Left lung (tissue), 10 donors: ENCODE data around the gene RAI1. TPM values are rescaled to one million over a fixed set of nuclear protein-coding genes. Genes with fewer than 3 reads are reported as not detected.
A peak's percentile ranks its signal among the peaks of the same experiment; 100 is the strongest.
"Not testable (repeated sequence)": the region's sequence is repeated elsewhere in the genome, so short reads cannot be mapped to it uniquely, and the experiment has no call there.

Source experiments
- ATAC-seq: fragments of 200-7000 bp; cut with Tn5 transposase; one replicate; pipeline ENCODE4 v1.9.1; 2020; ENCODE audit warnings: moderate library complexity
- DNase-seq, 4 donors: peaks; one replicate each; pipeline ENCODE4 v3.0.0-alpha.2; 2013 to 2020
- H3K27ac ChIP-seq, 2 donors: fragments of 200-600 bp; sonication (generic) in 1 of 2; one replicate each; pipeline versions ENCODE4 v1.5.0 to v1.8.0; 2020 to 2021
- H3K27me3 ChIP-seq, 2 donors: fragments of 200-600 bp; sonication (generic) in 1 of 2; one replicate each; pipeline versions ENCODE4 v1.5.0 to v1.8.0; 2020 to 2021
- H3K36me3 ChIP-seq, 2 donors: fragments of 200-600 bp; sonication (generic) in 1 of 2; one replicate each; pipeline versions ENCODE4 v1.5.0 to v1.8.0; 2020 to 2021
- H3K4me1 ChIP-seq, 2 donors: fragments of 200-600 bp; one replicate each; pipeline ENCODE4 v1.8.0; 2021
- H3K4me3 ChIP-seq, 2 donors: fragments of 200-600 bp; sonication (generic) in 1 of 2; one replicate each; pipeline versions ENCODE4 v1.5.0 to v1.8.0; 2020 to 2021; ENCODE audit warnings: mild to moderate bottlenecking in 1 of 2
- H3K9me3 ChIP-seq, 2 donors: fragments of 200-600 bp; sonication (generic) in 1 of 2; one replicate each; pipeline versions ENCODE4 v1.5.0 to v1.8.0; 2020 to 2021
- CTCF ChIP-seq, 2 donors: fragments of 200-600 bp; sonication (generic) in 1 of 2; IDR thresholded peaks; one replicate each; pipeline versions ENCODE4 v1.5.0 to v1.8.0; 2021; ENCODE audit warnings: antibody characterized with exemption in 2 of 2
- intact Hi-C, 2 donors: fragments of 100-400 bp; cut with DNase I; formaldehyde crosslinking; loops; one replicate each; pipeline versions ENCODE4 v1.11.2 to v1.14.2; 2022
- polyA plus RNA-seq, 6 donors: library from polyadenylated mRNA; unstranded; fragments of 120-200 nt; gene quantifications; one replicate each; pipeline ENCODE4 v1.2.1, GENCODE V29; 2013; ENCODE audit not compliant: insufficient read length in 6 of 6
- total RNA-seq, 2 donors: library from RNA; stranded (reverse); fragmentation: NEBNext Ultra II Directional; extraction: Animal tissue kit (Norgen Biotek cat#: 25700); gene quantifications; one replicate each; pipeline ENCODE4 v1.2.1, GENCODE V29; 2021
- donor health status: DM: no; HTN: yes; CAD: no.
- donor health status: DM: no; HTN: no; CAD: no.

Gene RAI1
- total and polyA plus RNA-seq, 8 donors: 28.8 to 43.8 (median 34.7) TPM

- H3K36me3 ChIP-seq: no peaks in the 10 kb centered on the region
- H3K9me3 ChIP-seq: peaks cover 0 to 3% of the 10 kb centered on the region in 2 donors
- DNase-seq (peak in 2 of 4 donors; percentile 62 to 68), ATAC-seq (no peak)
- TF ChIP-seq CTCF (IDR thresholded peaks at IDR 0.05): no peak
- peaks cover 0 to 25% of the 10 kb centered on the region in 2 donors for H3K4me1 ChIP-seq
- H3K27me3 ChIP-seq: no peaks in the 10 kb centered on the region
- H3K27ac ChIP-seq: peak overlapping the region in 1 of 2 donors; percentile 70
- H3K4me3 ChIP-seq: no peak overlapping the region
- intact Hi-C loops: no loop called here
Observed at GRCh38 chr17:17636272-17636885, 44.9 kb upstream of the RAI1 start.

DNA sequence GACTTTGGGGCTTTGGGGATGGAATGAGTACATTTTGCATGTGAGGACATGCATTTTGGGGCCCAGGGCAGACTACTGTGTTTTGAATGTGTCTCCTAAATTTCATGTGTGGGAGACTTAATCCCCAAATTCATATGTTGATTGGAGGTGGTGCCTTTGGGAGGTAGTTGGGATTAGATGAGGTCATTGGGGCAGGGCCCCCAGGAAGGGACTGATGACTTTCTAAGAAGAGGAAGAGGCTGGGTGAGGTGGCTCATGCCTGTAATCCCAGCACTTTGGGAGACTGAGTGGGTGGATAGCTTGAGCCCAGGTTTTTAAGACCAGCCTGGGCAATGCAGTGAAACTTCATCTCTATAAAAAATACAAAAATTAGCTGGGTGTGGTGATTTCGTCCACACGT lies 42.8 kb upstream of the RAI1 start:
- Histone ChIP-seq H3K4me3 (no peak overlapping the region), H3K36me3 (no peaks in the 10 kb centered on the region), H3K27me3 (no peaks in the 10 kb centered on the region), H3K9me3 (no peaks in the 10 kb centered on the region), H3K4me1 (peaks cover 0 to 29% of the 10 kb centered on the region in 2 donors), H3K27ac (no peak overlapping the region)
- no peak for TF ChIP-seq CTCF (IDR thresholded peaks at IDR 0.05)
- ATAC-seq (no peak), DNase-seq (no peak)
- intact Hi-C loops: no loop called here

GRCh38 chr17:17639661-17640270 lies 41.5 kb upstream of the RAI1 start:
- intact Hi-C loops: loop anchor here (2.0 to 5.0 kb wide), 2 partner anchors 282 to 283 kb away; no protein-coding TSS in a partner anchor
- peak overlapping the region in 1 of 2 donors; percentile 51 for H3K27ac ChIP-seq
- peak in 2 of 4 donors; percentile 65 to 72 for DNase-seq

GRCh38 chr17:17641621-17642409 lies 39.4 kb upstream of the RAI1 start:
- intact Hi-C loops: loop anchor here (2.0 to 5.0 kb wide), 2 partner anchors 285 kb away; no protein-coding TSS in a partner anchor
- peak; percentile 75 to 93 for TF ChIP-seq CTCF (IDR thresholded peaks at IDR 0.05)
- ATAC-seq: peak; percentile 95

More at GRCh38 chr17:17639661-17640270, 41.5 kb upstream of the RAI1 start:
- H3K4me1 ChIP-seq: peaks cover 0 to 29% of the 10 kb centered on the region in 2 donors
- not testable (repeated sequence) for H3K4me3 ChIP-seq, H3K27me3 ChIP-seq, H3K9me3 ChIP-seq, ATAC-seq, H3K36me3 ChIP-seq

DNA sequence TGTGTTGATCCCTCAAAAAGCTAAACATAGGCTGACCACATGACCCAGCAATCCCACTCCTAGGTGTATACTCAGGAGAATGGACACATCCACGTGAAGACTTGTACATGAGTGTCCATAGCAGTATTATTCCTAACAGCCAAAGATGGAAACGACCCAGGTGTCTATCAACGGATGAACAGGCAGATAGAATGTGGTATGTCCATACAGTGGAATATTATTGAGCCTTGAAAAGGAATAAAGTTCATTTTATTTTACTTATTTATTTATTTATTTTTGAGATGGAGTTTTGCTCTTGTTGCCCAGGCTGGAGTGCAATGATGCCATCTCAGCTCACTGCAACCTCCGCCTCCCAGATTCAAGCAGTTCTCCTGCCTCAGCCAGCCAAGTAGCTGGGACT lies 36.1 kb upstream of the RAI1 start:
- H3K27ac ChIP-seq, H3K9me3 ChIP-seq, H3K4me1 ChIP-seq, DNase-seq, H3K4me3 ChIP-seq, ATAC-seq, H3K36me3 ChIP-seq, H3K27me3 ChIP-seq, intact Hi-C loops: not testable (repeated sequence)

More at GRCh38 chr17:17641621-17642409, 39.4 kb upstream of the RAI1 start:
- peaks cover 0 to 22% of the 10 kb centered on the region in 2 donors for H3K4me1 ChIP-seq
- H3K36me3 ChIP-seq: no peaks in the 10 kb centered on the region
- no peaks in the 10 kb centered on the region for H3K27me3 ChIP-seq
- H3K4me3 ChIP-seq: no peak overlapping the region
- no peak overlapping the region for H3K27ac ChIP-seq
- DNase-seq: peak in 3 of 4 donors; percentile 81 to 88 (median 81)
- no peaks in the 10 kb centered on the region for H3K9me3 ChIP-seq

GRCh38 chr17:17645961-17646360 lies 35.3 kb upstream of the RAI1 start:
- Histone ChIP-seq H3K4me1 (peaks cover 0 to 5% of the 10 kb centered on the region in 2 donors), H3K27ac (no peak overlapping the region), H3K4me3 (no peak overlapping the region), H3K27me3 (no peaks in the 10 kb centered on the region), H3K9me3 (peaks cover 0 to 2% of the 10 kb centered on the region in 2 donors), H3K36me3 (no peaks in the 10 kb centered on the region)
- intact Hi-C loops: no loop called here
- ATAC-seq (no peak), DNase-seq (no peak)
- TF ChIP-seq CTCF (IDR thresholded peaks at IDR 0.05): no peak
